ENCODE results near the gene IQGAP3. TPM values are rescaled to one million over a fixed set of nuclear protein-coding genes. Genes with fewer than 3 reads are reported as not detected.

IQGAP3 gene
- total and polyA plus RNA-seq, 9 donors, result 5.3 to 11.8 (median 8.0) TPM

DNA sequence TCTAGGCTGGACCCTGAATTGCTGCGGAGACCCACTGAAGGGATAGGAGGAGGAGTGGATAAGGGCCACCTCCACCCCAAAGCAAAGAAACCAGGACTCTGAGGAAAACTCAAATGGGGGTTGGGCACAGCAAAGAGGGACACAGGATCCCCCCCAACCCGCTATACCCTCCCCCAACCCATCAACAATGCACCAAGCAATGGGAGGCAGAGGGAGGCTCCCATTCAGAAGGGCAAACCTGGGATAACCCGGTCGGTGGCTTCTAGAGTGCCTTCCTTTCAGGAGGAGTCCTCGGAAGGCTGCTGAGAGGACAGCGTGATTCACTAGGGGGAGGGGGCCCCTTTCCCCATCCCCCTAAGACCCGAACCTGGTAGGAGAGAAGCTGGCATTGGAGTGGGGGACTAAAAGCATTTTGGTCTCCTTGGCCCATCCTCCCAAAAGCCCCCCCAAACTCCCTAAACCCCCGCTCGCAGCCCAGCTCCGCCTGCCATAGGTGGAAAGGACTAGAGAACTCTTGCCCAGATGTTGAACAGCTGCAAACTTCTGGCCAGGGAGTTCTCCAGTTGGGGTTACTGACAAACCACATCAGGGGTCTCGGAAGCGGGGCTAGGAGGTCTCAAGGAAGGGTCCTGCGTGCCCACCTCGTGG, 73.0 kb downstream of the IQGAP3 start:
- DNase-seq, result peak; percentile 86
- peaks cover 80% of the 10 kb centered on the region for H3K4me1 ChIP-seq (ENCODE audit: control insufficient read depth, insufficient read depth, low read length)

DNA sequence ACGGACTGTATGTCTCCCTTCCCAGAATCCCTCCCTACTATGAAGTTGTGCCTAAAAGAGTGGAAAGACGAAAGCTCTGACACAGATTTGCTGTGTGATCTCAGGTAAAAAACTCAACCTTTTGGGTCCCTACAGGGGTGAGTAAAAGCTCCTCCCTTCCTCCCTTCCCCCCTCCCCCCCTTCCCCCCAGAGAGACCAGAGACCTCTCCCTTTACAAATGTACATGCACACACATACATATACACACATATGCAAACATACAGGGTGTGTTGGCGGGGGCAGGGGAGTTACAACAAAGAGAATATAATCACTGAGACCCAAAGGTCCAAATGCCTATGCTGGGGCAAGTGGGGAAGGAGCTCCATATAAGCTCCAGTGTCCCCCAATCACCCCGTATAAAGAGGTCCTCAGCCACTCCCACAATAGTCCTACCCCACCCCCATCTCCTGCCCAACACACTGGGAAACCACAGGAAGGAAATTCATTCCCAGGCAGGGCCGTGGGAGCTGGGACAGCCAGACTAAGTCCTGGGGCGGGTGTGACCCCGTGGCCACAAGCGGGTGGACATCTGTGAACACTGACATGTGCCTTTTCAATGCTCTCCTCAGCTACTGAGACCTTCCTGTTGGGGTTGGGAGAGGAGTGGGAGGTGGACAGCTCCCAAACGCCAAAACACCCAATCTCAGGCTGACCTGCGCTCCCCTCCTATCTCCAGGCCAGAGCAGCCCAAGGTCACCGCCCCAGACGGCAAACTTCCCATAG, 73.8 kb downstream of the IQGAP3 start:
- H3K9me3 ChIP-seq (replicated peaks; ENCODE audit: control insufficient read depth, low read depth, low read length), result no peaks in the 10 kb centered on the region
- WGBS (ENCODE audit: insufficient coverage), result no CpG with 5 or more reads among the region's 12 CpGs
- DNase-seq, result peak; percentile 63
- peaks cover 80% of the 10 kb centered on the region for H3K4me1 ChIP-seq (ENCODE audit: control insufficient read depth, insufficient read depth, low read length)
- H3K27me3 ChIP-seq (ENCODE audit: control insufficient read depth, insufficient read depth, low read length), result no peaks in the 10 kb centered on the region
- peak overlapping the region; percentile 97 for H3K27ac ChIP-seq (ENCODE audit: low read length)
- H3K36me3 ChIP-seq (ENCODE audit: control insufficient read depth, insufficient read depth, low read length), result peaks cover 22% of the 10 kb centered on the region
- peak overlapping the region; percentile 91 for H3K4me3 ChIP-seq (ENCODE audit: low read length)

More for the DNA sequence above, 73.0 kb downstream of the IQGAP3 start:
- peak overlapping the region; percentile 91 for H3K4me3 ChIP-seq (ENCODE audit: low read length)
- no peaks in the 10 kb centered on the region for H3K27me3 ChIP-seq (ENCODE audit: control insufficient read depth, insufficient read depth, low read length)
- H3K9me3 ChIP-seq (replicated peaks; ENCODE audit: control insufficient read depth, low read depth, low read length), result no peaks in the 10 kb centered on the region
- peak overlapping the region; percentile 97 for H3K27ac ChIP-seq (ENCODE audit: low read length)
- 0% methylated on average over 2 of the region's 14 CpGs for WGBS (ENCODE audit: insufficient coverage)
- peaks cover 20% of the 10 kb centered on the region for H3K36me3 ChIP-seq (ENCODE audit: control insufficient read depth, insufficient read depth, low read length)

DNA sequence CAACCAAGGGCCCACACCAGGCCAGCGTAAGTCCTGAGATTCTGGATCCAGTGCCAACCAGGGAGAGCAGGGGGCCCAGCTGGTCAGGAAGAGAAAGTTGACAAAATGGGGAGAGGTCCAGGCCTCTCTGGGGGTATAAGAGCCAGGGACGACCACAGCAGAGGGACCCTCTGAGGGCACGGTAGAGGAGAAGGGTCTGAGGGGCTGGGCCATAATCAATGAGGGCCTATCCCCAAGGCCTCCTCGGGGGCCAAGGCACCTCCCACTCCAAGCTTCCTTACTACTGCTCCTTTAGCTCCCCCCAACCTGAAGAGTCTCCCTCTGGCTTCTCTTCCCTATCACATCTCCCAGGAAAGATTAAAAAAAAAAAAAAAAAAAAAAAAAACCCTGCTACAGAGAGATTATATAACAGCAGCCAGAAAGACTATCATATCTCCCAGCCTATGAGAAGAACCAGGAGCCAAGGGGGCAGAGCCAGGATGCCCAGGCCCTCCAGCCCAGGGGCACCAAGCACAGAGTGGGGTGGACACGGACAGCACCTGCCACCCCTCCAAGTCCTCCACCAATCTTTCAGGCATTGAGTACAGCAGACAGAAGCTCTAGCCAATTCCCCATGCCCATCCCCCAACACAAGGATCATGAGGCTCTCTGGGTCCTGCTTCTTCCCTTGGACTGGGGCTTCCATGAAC, 74.5 kb downstream of the IQGAP3 start:
- 64% methylated on average over 2 of the region's 5 CpGs for WGBS (ENCODE audit: insufficient coverage)
- peak; percentile 51 for DNase-seq
- peaks cover 80% of the 10 kb centered on the region for H3K4me1 ChIP-seq (ENCODE audit: control insufficient read depth, insufficient read depth, low read length)

DNA sequence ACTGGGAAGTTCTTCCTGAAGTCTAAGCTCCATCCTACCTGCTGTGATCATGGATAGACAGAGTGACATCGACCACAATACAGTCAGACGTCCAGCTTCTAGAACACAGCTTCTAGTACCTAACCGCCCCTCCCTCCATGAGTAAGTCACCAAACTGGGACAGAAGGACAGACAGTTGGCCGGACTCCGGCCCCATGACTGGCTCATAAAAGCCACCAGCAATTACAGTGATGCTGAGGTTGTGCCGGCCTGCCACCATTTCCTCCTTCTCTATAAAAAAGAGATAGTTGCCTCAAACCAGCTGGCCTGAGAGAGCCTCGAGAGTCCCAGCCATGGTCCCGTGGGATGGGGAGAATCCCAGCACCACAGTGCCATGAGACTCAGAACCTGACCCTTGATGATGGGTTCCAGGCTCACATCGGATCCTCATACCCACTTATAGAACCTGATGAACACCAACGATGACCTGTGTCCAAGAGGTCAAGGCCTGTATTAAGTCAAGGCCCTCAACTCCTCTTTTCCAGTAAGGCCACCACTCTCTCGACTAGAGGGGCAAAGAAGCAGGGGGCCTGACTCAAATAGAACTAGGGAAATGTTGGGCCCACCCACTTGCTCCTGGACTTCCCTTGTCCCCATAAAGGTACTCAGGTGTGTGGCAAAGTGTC, 75.2 kb downstream of the IQGAP3 start:
- peak overlapping the region; percentile 14 for H3K4me3 ChIP-seq (ENCODE audit: low read length)
- DNase-seq, result no peak
- no peaks in the 10 kb centered on the region for H3K9me3 ChIP-seq (replicated peaks; ENCODE audit: control insufficient read depth, low read depth, low read length)
- peaks cover 27% of the 10 kb centered on the region for H3K36me3 ChIP-seq (ENCODE audit: control insufficient read depth, insufficient read depth, low read length)
- H3K27ac ChIP-seq (ENCODE audit: low read length), result peak overlapping the region; percentile 97
- H3K4me1 ChIP-seq (ENCODE audit: control insufficient read depth, insufficient read depth, low read length), result peaks cover 80% of the 10 kb centered on the region
- H3K27me3 ChIP-seq (ENCODE audit: control insufficient read depth, insufficient read depth, low read length), result no peaks in the 10 kb centered on the region
- 71% methylated on average over 7 of the region's 11 CpGs for WGBS (ENCODE audit: insufficient coverage)

More for the DNA sequence above, 74.5 kb downstream of the IQGAP3 start:
- peaks cover 22% of the 10 kb centered on the region for H3K36me3 ChIP-seq (ENCODE audit: control insufficient read depth, insufficient read depth, low read length)
- H3K27me3 ChIP-seq (ENCODE audit: control insufficient read depth, insufficient read depth, low read length), result no peaks in the 10 kb centered on the region
- peak overlapping the region; percentile 16 for H3K4me3 ChIP-seq (ENCODE audit: low read length)
- peak overlapping the region; percentile 97 for H3K27ac ChIP-seq (ENCODE audit: low read length)
- H3K9me3 ChIP-seq (replicated peaks; ENCODE audit: control insufficient read depth, low read depth, low read length), result no peaks in the 10 kb centered on the region

DNA sequence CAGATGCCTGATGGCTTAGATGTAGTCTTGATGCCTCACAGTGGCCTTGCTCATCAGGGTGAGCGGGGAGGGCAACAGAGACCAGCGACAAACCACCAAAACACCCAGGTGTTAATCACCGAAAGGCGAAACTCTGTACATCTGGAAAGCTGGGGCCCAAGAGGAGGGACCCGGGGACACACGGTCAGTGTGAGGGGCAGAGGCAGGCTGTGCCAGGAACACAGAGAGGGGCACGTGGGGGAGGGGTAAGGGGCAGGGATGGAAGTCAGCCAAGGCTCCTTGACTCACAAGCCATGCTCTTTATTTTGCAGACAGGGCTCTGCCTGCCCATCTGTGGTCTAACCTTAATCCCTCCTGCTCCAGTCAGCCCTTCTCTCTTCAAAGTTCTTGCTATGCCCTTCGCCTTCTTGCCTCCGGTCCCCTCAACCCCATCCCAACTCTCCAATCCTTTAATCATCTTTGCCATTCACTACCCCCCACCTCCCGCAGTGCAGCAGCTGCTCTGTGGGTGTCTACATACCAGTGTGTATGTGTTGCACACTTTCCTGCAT, 76.1 kb downstream of the IQGAP3 start:
- DNase-seq, result no peak
- Histone ChIP-seq H3K36me3 (ENCODE audit: control insufficient read depth, insufficient read depth, low read length) (peaks cover 29% of the 10 kb centered on the region), H3K27me3 (ENCODE audit: control insufficient read depth, insufficient read depth, low read length) (no peaks in the 10 kb centered on the region), H3K4me1 (ENCODE audit: control insufficient read depth, insufficient read depth, low read length) (peaks cover 80% of the 10 kb centered on the region), H3K4me3 (ENCODE audit: low read length) (no peak overlapping the region), H3K9me3 (replicated peaks; ENCODE audit: control insufficient read depth, low read depth, low read length) (no peaks in the 10 kb centered on the region), H3K27ac (ENCODE audit: low read length) (peak overlapping the region; percentile 4)
- WGBS (ENCODE audit: insufficient coverage), result 53% methylated on average over 5 of the region's 10 CpGs

GRCh38 chr1:156495401-156496140, 76.8 kb downstream of the IQGAP3 start:
- Histone ChIP-seq H3K4me3 (ENCODE audit: low read length) (no peak overlapping the region), H3K27me3 (ENCODE audit: control insufficient read depth, insufficient read depth, low read length) (no peaks in the 10 kb centered on the region), H3K9me3 (replicated peaks; ENCODE audit: control insufficient read depth, low read depth, low read length) (no peaks in the 10 kb centered on the region), H3K36me3 (ENCODE audit: control insufficient read depth, insufficient read depth, low read length) (peaks cover 33% of the 10 kb centered on the region), H3K27ac (ENCODE audit: low read length) (peak overlapping the region; percentile 56), H3K4me1 (ENCODE audit: control insufficient read depth, insufficient read depth, low read length) (peaks cover 87% of the 10 kb centered on the region)
- peak; percentile 63 for DNase-seq
- 80% methylated on average over 1 of the region's 9 CpGs for WGBS (ENCODE audit: insufficient coverage)

GRCh38 chr1:156494309-156494895, 78.0 kb downstream of the IQGAP3 start:
- no peaks in the 10 kb centered on the region for H3K9me3 ChIP-seq (replicated peaks; ENCODE audit: control insufficient read depth, low read depth, low read length)
- H3K27me3 ChIP-seq (ENCODE audit: control insufficient read depth, insufficient read depth, low read length), result no peaks in the 10 kb centered on the region
- peaks cover 98% of the 10 kb centered on the region for H3K4me1 ChIP-seq (ENCODE audit: control insufficient read depth, insufficient read depth, low read length)
- 75% methylated on average over 1 of the region's 7 CpGs for WGBS (ENCODE audit: insufficient coverage)
- no peak overlapping the region for H3K4me3 ChIP-seq (ENCODE audit: low read length)
- H3K36me3 ChIP-seq (ENCODE audit: control insufficient read depth, insufficient read depth, low read length), result peaks cover 33% of the 10 kb centered on the region
- peak overlapping the region; percentile 95 for H3K27ac ChIP-seq (ENCODE audit: low read length)
- no peak for DNase-seq

DNA sequence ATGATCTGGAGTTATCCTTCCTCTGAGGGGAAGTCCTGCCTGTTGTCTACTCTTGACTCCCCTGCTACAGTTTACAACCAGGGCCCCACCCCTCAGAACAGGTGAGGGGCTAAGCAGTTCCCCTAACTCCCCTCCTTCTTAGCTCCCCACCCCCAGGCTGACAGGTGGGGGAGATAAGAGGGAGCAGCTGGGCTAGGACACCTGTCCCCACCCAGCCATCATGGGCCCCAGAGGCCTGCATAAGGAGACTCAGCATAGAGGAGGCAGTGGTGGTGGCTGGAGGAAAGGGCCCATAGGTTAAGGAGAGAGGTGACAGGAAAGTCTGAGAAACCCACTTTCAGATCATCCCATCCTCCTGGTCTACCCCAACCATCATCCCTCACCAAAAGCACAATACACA, 78.6 kb downstream of the IQGAP3 start:
- no peak overlapping the region for H3K4me3 ChIP-seq (ENCODE audit: low read length)
- peak; percentile 62 for DNase-seq

DNA sequence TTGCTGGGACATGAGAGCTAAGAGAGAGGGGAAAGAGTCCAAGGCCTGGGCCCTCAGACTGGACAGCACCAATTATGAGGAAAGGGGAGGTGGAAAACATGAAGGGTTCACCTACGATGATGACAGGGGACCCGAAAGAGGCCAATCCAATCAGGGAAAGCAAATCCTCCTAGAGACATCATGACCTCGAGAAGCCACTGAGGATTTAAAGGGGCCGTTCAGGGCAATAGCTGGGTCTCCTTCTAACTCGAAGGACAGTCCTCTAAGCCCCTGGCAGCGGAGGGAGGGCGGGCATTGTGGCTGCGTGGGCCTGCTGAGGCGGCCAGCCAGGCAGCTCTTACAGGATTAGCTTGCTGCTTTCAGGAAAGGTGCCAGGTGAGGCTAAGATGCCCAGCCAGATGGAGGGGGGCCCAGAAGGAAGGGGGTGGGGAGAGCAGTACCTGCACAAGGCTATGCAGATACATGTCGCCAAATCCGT, 79.2 kb downstream of the IQGAP3 start:
- peak; percentile 59 for DNase-seq
- Histone ChIP-seq H3K36me3 (ENCODE audit: control insufficient read depth, insufficient read depth, low read length) (peaks cover 40% of the 10 kb centered on the region), H3K9me3 (replicated peaks; ENCODE audit: control insufficient read depth, low read depth, low read length) (no peaks in the 10 kb centered on the region), H3K27ac (ENCODE audit: low read length) (peak overlapping the region; percentile 95), H3K27me3 (ENCODE audit: control insufficient read depth, insufficient read depth, low read length) (no peaks in the 10 kb centered on the region), H3K4me3 (ENCODE audit: low read length) (peak overlapping the region; percentile 10), H3K4me1 (ENCODE audit: control insufficient read depth, insufficient read depth, low read length) (peaks cover 99% of the 10 kb centered on the region)
- WGBS (ENCODE audit: insufficient coverage), result 20% methylated on average over 8 of the region's 11 CpGs

More for the DNA sequence above, 78.6 kb downstream of the IQGAP3 start:
- Histone ChIP-seq H3K4me1 (ENCODE audit: control insufficient read depth, insufficient read depth, low read length) (peaks cover 99% of the 10 kb centered on the region), H3K27ac (ENCODE audit: low read length) (peak overlapping the region; percentile 95), H3K27me3 (ENCODE audit: control insufficient read depth, insufficient read depth, low read length) (no peaks in the 10 kb centered on the region), H3K9me3 (replicated peaks; ENCODE audit: control insufficient read depth, low read depth, low read length) (no peaks in the 10 kb centered on the region), H3K36me3 (ENCODE audit: control insufficient read depth, insufficient read depth, low read length) (peaks cover 34% of the 10 kb centered on the region)
